HepG2 (cell line): ENCODE measurements around the gene GLDC. TPM values are rescaled to one million over a fixed set of nuclear protein-coding genes. Genes with fewer than 3 reads are reported as not detected.

Experiments used
- BCL6 ChIP-seq: IDR thresholded peaks from 2 replicates; pipeline ENCODE4 v1.6.1; 2016; ENCODE audit warnings: missing genetic modification reagents, missing compliant biosample characterization
- ESRRA ChIP-seq: sonication (generic); formaldehyde crosslinking; IDR thresholded peaks from 2 replicates; pipeline ENCODE4 v1.5.1; 2020; ENCODE audit warnings: mild to moderate bottlenecking, low read depth, missing genetic modification reagents
- GZF1 ChIP-seq: sonication (generic); formaldehyde crosslinking; IDR thresholded peaks from 2 replicates; pipeline ENCODE4 v1.5.1; 2020; ENCODE audit warnings: mild to moderate bottlenecking, missing genetic modification reagents
- KLF15 ChIP-seq: sonication (generic); formaldehyde crosslinking; IDR thresholded peaks from 2 replicates; pipeline ENCODE4 v1.8.1; 2023; ENCODE audit warnings: borderline replicate concordance, mild to moderate bottlenecking, inconsistent platforms, missing genetic modification reagents, mixed read lengths
- NR2F1 ChIP-seq, 2 experiments: fragments of 450-650 bp in 1 of 2; formaldehyde crosslinking in 1 of 2; IDR thresholded peaks; 2 replicates each; pipeline versions ENCODE4 v1.5.0 to v1.6.1; 2016 to 2020; ENCODE audit warnings: mild to moderate bottlenecking in 1 of 2, missing compliant biosample characterization in 1 of 2, missing genetic modification reagents in 1 of 2, moderate library complexity in 1 of 2
- PCBP1 ChIP-seq: fragments of 200-400 bp; formaldehyde crosslinking; IDR thresholded peaks from 2 replicates; pipeline ENCODE4 v1.6.1; 2017; ENCODE audit warnings: mild to moderate bottlenecking, low read depth, low read length, borderline replicate concordance
- RXRB ChIP-seq: IDR thresholded peaks from 2 replicates; pipeline ENCODE4 v1.6.1; 2016; ENCODE audit warnings: borderline replicate concordance, missing genetic modification reagents, missing compliant biosample characterization
- SIN3A ChIP-seq: IDR thresholded peaks from 2 replicates; pipeline ENCODE4 v1.6.1; 2011; ENCODE audit warnings: low read depth, mild to moderate bottlenecking, control low read depth, low read length, borderline replicate concordance
- SRF ChIP-seq: IDR thresholded peaks from 2 replicates; pipeline ENCODE4 v1.6.1; 2011; ENCODE audit warnings: mild to moderate bottlenecking, low read depth, low read length, moderate library complexity
- ZBTB20 ChIP-seq: sonication (generic); formaldehyde crosslinking; IDR thresholded peaks from 2 replicates; pipeline ENCODE4 v1.8.1; 2023; ENCODE audit warnings: missing genetic modification reagents, low read depth, mild to moderate bottlenecking, borderline replicate concordance
- ZNF121 ChIP-seq: sonication (generic); formaldehyde crosslinking; IDR thresholded peaks from 2 replicates; pipeline ENCODE4 v1.5.0; 2020; ENCODE audit warnings: mild to moderate bottlenecking, missing genetic modification reagents
- ZNF17 ChIP-seq: sonication (generic); formaldehyde crosslinking; IDR thresholded peaks from 2 replicates; pipeline ENCODE4 v1.5.0; 2020; ENCODE audit warnings: mild to moderate bottlenecking, missing genetic modification reagents
- ZNF501 ChIP-seq: sonication (generic); formaldehyde crosslinking; IDR thresholded peaks from 2 replicates; pipeline ENCODE4 v1.5.1; 2020; ENCODE audit warnings: mild to moderate bottlenecking, moderate library complexity, missing genetic modification reagents
- ZNF775 ChIP-seq: sonication (generic); formaldehyde crosslinking; IDR thresholded peaks from 2 replicates; pipeline ENCODE4 v1.4.0; 2020; ENCODE audit warnings: missing genetic modification reagents, mild to moderate bottlenecking, moderate library complexity, borderline replicate concordance
- polyA plus RNA-seq, 8 experiments: library from polyadenylated mRNA; depleted of rRNA in 3 of 8; stranded (reverse) in 7 of 8; unstranded in 1 of 8; fragments of >200 nt; fragmentation: Illumina TruSeq in 4 of 8; extraction: Trizol in 4 of 8; gene quantifications; 2 replicates each; pipeline versions ENCODE4 v1.2.1 to v1.2.3, GENCODE V29; 2011 to 2016; ENCODE audit warnings: low read depth in 4 of 8, missing spikeins in 1 of 8, mixed read lengths in 1 of 8; ENCODE audit not compliant: insufficient read depth in 1 of 8
- total RNA-seq, 5 experiments: library from RNA; depleted of rRNA; stranded (reverse); fragments of >200 nt; fragmentation: Illumina TruSeq; extraction: Trizol; gene quantifications; 2 replicates each; pipeline ENCODE4 v1.2.3, GENCODE V29; 2016; ENCODE audit warnings: low read depth in 1 of 5
- TF ChIP-seq, protein P1 (sequence below): sonication (generic); formaldehyde crosslinking; IDR thresholded peaks from 2 replicates; pipeline ENCODE4 v1.4.0; 2020; ENCODE audit warnings: low read depth, mild to moderate bottlenecking, missing genetic modification reagents
- TF ChIP-seq, protein P2 (sequence below), 2 experiments: fragments of 450-650 bp in 1 of 2; sonication (generic) in 1 of 2; formaldehyde crosslinking in 1 of 2; IDR thresholded peaks; 2 replicates each; pipeline versions ENCODE4 v1.6.1 to v1.8.0; 2016 to 2022; ENCODE audit warnings: antibody characterized with exemption in 1 of 2, mild to moderate bottlenecking in 1 of 2, missing genetic modification reagents in 1 of 2

Gene GLDC
- total and polyA plus RNA-seq, 2 of the 13 experiments (the other 11 are each of a cell fraction or from before 2014, with no cell fraction given) = 59.3 to 115 TPM

DNA sequence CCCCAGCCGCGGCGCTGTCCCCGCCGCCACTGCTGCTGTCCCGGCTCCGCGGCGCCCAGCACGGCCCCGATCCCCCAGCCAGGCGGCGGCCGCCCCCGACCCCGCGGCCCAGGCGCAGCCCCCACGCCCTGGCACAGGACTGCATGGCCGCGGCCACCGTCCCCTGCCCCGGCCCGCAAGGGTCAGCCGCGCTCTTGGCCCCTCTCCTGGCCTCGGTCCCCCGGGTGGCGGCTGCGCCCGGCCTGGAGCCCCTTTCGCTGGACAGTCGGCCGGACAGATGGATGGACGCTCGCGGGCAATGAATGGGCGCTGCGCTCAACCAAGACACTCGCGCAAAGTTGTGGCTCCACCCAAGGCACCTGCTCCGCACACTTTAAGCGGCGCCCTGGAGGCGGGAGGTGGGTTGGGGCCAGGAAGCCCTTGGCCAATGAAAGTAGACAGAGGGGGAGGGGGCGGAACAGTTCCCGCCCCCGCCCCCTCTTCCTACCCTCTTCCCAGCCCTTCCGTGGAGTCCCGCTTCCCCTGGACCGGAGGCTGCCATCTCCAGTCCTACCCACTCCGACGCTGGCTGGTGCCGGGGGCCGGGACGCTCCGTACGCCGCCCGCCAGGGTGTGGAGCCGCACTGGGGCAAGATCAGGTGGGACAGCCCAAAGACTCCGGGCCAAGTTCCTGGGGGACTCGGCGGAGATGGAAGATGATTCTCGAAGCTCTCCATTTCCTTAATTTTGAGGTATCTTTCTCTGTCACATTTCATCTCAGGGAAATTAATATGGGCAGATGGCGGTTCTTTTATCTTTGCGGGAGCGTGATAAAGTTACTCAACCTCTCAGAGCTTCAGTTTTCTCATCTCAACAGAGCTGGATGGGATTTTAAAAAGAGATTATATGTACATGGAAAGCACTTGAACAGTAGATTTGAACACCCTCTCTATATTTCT lies at the start of gene GLDC (continued):
- TF ChIP-seq, protein P1, sequence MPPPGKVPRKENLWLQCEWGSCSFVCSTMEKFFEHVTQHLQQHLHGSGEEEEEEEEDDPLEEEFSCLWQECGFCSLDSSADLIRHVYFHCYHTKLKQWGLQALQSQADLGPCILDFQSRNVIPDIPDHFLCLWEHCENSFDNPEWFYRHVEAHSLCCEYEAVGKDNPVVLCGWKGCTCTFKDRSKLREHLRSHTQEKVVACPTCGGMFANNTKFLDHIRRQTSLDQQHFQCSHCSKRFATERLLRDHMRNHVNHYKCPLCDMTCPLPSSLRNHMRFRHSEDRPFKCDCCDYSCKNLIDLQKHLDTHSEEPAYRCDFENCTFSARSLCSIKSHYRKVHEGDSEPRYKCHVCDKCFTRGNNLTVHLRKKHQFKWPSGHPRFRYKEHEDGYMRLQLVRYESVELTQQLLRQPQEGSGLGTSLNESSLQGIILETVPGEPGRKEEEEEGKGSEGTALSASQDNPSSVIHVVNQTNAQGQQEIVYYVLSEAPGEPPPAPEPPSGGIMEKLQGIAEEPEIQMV (CRISPR knock-in tag) = no peak
- TF ChIP-seq, protein P2, sequence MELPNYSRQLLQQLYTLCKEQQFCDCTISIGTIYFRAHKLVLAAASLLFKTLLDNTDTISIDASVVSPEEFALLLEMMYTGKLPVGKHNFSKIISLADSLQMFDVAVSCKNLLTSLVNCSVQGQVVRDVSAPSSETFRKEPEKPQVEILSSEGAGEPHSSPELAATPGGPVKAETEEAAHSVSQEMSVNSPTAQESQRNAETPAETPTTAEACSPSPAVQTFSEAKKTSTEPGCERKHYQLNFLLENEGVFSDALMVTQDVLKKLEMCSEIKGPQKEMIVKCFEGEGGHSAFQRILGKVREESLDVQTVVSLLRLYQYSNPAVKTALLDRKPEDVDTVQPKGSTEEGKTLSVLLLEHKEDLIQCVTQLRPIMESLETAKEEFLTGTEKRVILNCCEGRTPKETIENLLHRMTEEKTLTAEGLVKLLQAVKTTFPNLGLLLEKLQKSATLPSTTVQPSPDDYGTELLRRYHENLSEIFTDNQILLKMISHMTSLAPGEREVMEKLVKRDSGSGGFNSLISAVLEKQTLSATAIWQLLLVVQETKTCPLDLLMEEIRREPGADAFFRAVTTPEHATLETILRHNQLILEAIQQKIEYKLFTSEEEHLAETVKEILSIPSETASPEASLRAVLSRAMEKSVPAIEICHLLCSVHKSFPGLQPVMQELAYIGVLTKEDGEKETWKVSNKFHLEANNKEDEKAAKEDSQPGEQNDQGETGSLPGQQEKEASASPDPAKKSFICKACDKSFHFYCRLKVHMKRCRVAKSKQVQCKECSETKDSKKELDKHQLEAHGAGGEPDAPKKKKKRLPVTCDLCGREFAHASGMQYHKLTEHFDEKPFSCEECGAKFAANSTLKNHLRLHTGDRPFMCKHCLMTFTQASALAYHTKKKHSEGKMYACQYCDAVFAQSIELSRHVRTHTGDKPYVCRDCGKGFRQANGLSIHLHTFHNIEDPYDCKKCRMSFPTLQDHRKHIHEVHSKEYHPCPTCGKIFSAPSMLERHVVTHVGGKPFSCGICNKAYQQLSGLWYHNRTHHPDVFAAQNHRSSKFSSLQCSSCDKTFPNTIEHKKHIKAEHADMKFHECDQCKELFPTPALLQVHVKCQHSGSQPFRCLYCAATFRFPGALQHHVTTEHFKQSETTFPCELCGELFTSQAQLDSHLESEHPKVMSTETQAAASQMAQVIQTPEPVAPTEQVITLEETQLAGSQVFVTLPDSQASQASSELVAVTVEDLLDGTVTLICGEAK (IDR thresholded peaks at IDR 0.05) = no peak
- TF ChIP-seq, protein P2 (CRISPR knock-in tag; IDR thresholded peaks at IDR 0.05) = peak; percentile 66; the same call in 1 of the 2 replicates
- peak; percentile 82 for TF ChIP-seq ZNF501
- TF ChIP-seq NR2F1 (CRISPR knock-in tag; IDR thresholded peaks at IDR 0.05) = no peak
- TF ChIP-seq ZNF17 (CRISPR knock-in tag) = no peak
- TF ChIP-seq SIN3A = peak; percentile 55; the same call in 1 of the 2 replicates
- peak; percentile 47; the same call in 1 of the 2 replicates for TF ChIP-seq ZNF775
- no peak for TF ChIP-seq PCBP1
- TF ChIP-seq ESRRA (CRISPR knock-in tag) = 0 out of 2 replicates have a peak, but pooled peaks have one; percentile 16
- peak; percentile 48; the same call in 1 of the 2 replicates for TF ChIP-seq BCL6 (CRISPR knock-in tag)
- 0 out of 2 replicates have a peak, but pooled peaks have one; percentile 66 for TF ChIP-seq KLF15 (CRISPR knock-in tag)
- TF ChIP-seq ZNF121 = peak; percentile 61; the same call in 1 of the 2 replicates
- 0 out of 2 replicates have a peak, but pooled peaks have one; percentile 35 for TF ChIP-seq RXRB (CRISPR knock-in tag)
- TF ChIP-seq SRF = no peak
- no peak for TF ChIP-seq ZBTB20 (CRISPR knock-in tag)
- TF ChIP-seq GZF1 (CRISPR knock-in tag) = no peak
